ENCODE results near the gene LMF1.

DNA sequence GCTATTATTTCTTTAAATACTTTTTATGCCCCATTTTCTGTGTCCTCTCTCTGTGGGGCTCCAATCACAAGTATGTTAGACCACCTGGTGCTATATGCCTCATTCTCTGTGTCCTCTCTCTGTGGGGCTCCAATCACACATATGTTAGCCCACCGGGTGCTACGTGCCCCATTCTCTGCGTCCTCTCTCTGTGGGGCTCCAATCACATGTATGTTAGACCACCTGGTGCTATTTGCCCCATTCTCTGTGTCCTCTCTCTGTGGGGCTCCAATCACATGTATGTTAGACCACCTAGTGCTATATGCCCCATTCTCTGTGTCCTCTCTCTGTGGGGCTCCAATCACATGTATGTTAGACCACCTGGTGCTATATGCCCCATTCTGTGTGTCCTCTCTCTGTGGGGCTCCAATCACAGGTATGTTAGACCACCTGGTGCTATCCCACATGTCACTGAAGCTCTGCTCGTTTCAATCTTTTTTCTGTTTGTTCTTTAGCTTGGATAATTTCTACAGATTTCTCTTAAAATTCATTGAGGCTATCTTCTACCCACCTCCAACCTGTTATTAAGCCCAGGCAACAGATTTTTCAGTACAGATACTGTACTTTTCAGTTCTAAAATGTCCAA, 28.2 kb downstream of the LMF1 start:
- no peak for TF ChIP-seq CTCF (conservative IDR thresholded peaks at IDR 0.05; ENCODE audit: low read length)
- no peak for TF ChIP-seq EZH2phosphoT487 (IDR thresholded peaks at IDR 0.05; ENCODE audit: borderline replicate concordance, low read depth, low read length)

Data from OCI-LY7 (cell line).